GM12878 (cell line): ENCODE measurements around the gene LSM3. TPM values are rescaled to one million over a fixed set of nuclear protein-coding genes. Genes with fewer than 3 reads are reported as not detected.
A peak's percentile ranks its signal among the peaks of the same experiment; 100 is the strongest.

Source experiments
- BACH1 ChIP-seq: fragments of 450-650 bp; IDR thresholded peaks from 2 replicates; pipeline ENCODE4 v1.6.1; 2017; ENCODE audit warnings: mild to moderate bottlenecking, borderline replicate concordance
- BRCA1 ChIP-seq: IDR thresholded peaks from 2 replicates; pipeline ENCODE4 v1.6.1; 2011; ENCODE audit warnings: low read depth, low read length, improper control_type of control experiment
- CHD1 ChIP-seq: IDR thresholded peaks from 2 replicates; pipeline ENCODE4 v1.6.1; 2012; ENCODE audit warnings: low read depth, low read length, improper control_type of control experiment
- EZH2 ChIP-seq: IDR thresholded peaks from 2 replicates; pipeline ENCODE4 v1.6.1; 2012; ENCODE audit warnings: low read depth, mild to moderate bottlenecking, control low read depth, inconsistent platforms, low read length, borderline replicate concordance; ENCODE audit not compliant: control insufficient read depth
- FOXM1 ChIP-seq: IDR thresholded peaks from 2 replicates; pipeline ENCODE4 v1.6.1; 2012; ENCODE audit warnings: low read depth, mild to moderate bottlenecking, inconsistent platforms, low read length, moderate library complexity
- KLF5 ChIP-seq: fragments of 450-650 bp; IDR thresholded peaks from 2 replicates; pipeline ENCODE4 v1.6.1; 2014; ENCODE audit warnings: mild to moderate bottlenecking; ENCODE audit not compliant: partially characterized antibody
- LARP7 ChIP-seq: fragments of 450-650 bp; IDR thresholded peaks from 2 replicates; pipeline ENCODE4 v1.6.1; 2017; ENCODE audit warnings: mild to moderate bottlenecking
- MEF2B ChIP-seq: fragments of 450-650 bp; IDR thresholded peaks from 2 replicates; pipeline ENCODE4 v1.6.1; 2018; ENCODE audit warnings: mild to moderate bottlenecking, moderate library complexity; ENCODE audit not compliant: partially characterized antibody, poor library complexity, severe bottlenecking
- MYC ChIP-seq: IDR thresholded peaks from 2 replicates; pipeline ENCODE4 v1.6.1; 2011; ENCODE audit warnings: mild to moderate bottlenecking, low read length, moderate library complexity, inconsistent platforms; ENCODE audit not compliant: insufficient read depth, insufficient replicate concordance, insufficient read length, severe bottlenecking
- POLR2A ChIP-seq: IDR thresholded peaks from 2 replicates; pipeline ENCODE4 v1.6.1; 2011; ENCODE audit warnings: low read depth, mild to moderate bottlenecking, low read length
- RBBP5 ChIP-seq: fragments of 200-600 bp; sonication (generic); conservative IDR thresholded peaks from 2 replicates; pipeline ENCODE4 v1.6.1; 2016
- SIX5 ChIP-seq: IDR thresholded peaks from 2 replicates; pipeline ENCODE4 v1.6.1; 2011; ENCODE audit warnings: mild to moderate bottlenecking, low read depth, low read length, moderate library complexity; ENCODE audit not compliant: severe bottlenecking
- SMC3 ChIP-seq: IDR thresholded peaks from 2 replicates; pipeline ENCODE4 v1.6.1; 2011; ENCODE audit warnings: low read length, improper control_type of control experiment, borderline replicate concordance
- SP1 ChIP-seq: IDR thresholded peaks from one replicate; pipeline ENCODE4 v1.6.1; 2011; ENCODE audit warnings: low read depth, low read length
- STAT1 ChIP-seq: fragments of 450-650 bp; conservative IDR thresholded peaks from 2 replicates; pipeline ENCODE4 v1.6.1; 2014; ENCODE audit warnings: antibody characterized with exemption, mild to moderate bottlenecking
- TCF7 ChIP-seq: IDR thresholded peaks from 2 replicates; pipeline ENCODE4 v1.6.1; 2014; ENCODE audit warnings: antibody characterized with exemption, borderline replicate concordance
- ZNF274 ChIP-seq: IDR thresholded peaks from one replicate; pipeline ENCODE4 v1.8.0; 2011; ENCODE audit not compliant: insufficient read length, insufficient read depth
- ZNF622 ChIP-seq: fragments of 450-650 bp; IDR thresholded peaks from 2 replicates; pipeline ENCODE4 v1.6.1; 2017; ENCODE audit warnings: mild to moderate bottlenecking, inconsistent platforms
- polyA plus RNA-seq, 11 experiments: library from polyadenylated mRNA; depleted of rRNA in 4 of 11; unstranded in 6 of 11; stranded (reverse) in 5 of 11; fragments of >200 nt; fragmentation: Nextera tagmentation in 4 of 11; fragmentation: Illumina TruSeq in 1 of 11; extraction: Ambion mirVana in 4 of 11; extraction: Trizol in 1 of 11; gene quantifications; 1 replicate in 1 of 11; 2 replicates in 10 of 11; pipeline versions ENCODE4 v1.2.1 to v1.2.3, GENCODE V29; 2011 to 2016; ENCODE audit warnings: inconsistent platforms in 2 of 11, missing spikeins in 2 of 11, low read depth in 1 of 11
- total RNA-seq, 4 experiments: library from RNA; depleted of rRNA in 3 of 4; stranded (reverse); fragments of >200 nt in 3 of 4; fragmentation: Illumina TruSeq in 1 of 4; extraction: Trizol in 1 of 4; gene quantifications; 2 replicates each; pipeline versions ENCODE4 v1.2.1 to v1.2.3, GENCODE V29; 2013 to 2021
- TF ChIP-seq, protein P1 (sequence below): IDR thresholded peaks from 2 replicates; pipeline ENCODE4 v1.6.1; 2011; ENCODE audit warnings: borderline replicate concordance, low read depth, mild to moderate bottlenecking, moderate library complexity, low read length; ENCODE audit not compliant: insufficient read depth, poor library complexity, severe bottlenecking
- TF ChIP-seq, protein P2 (sequence below): fragments of 450-650 bp; IDR thresholded peaks from 2 replicates; pipeline ENCODE4 v1.6.1; 2017; ENCODE audit warnings: antibody characterized with exemption, mild to moderate bottlenecking, moderate library complexity
- TF ChIP-seq, protein P3 (sequence below): IDR thresholded peaks from 2 replicates; pipeline ENCODE4 v1.6.1; 2012; ENCODE audit warnings: low read depth, low read length, improper control_type of control experiment
- TF ChIP-seq, protein P4 (sequence below): fragments of 450-650 bp; IDR thresholded peaks from 2 replicates; pipeline ENCODE4 v1.6.1; 2017; ENCODE audit warnings: mild to moderate bottlenecking

The LSM3 gene
- total and polyA plus RNA-seq, 10 of the 15 experiments (the other 5 are each of a cell fraction or from before 2014, with no cell fraction given): 15.5 to 111 (median 29.1) TPM

DNA sequence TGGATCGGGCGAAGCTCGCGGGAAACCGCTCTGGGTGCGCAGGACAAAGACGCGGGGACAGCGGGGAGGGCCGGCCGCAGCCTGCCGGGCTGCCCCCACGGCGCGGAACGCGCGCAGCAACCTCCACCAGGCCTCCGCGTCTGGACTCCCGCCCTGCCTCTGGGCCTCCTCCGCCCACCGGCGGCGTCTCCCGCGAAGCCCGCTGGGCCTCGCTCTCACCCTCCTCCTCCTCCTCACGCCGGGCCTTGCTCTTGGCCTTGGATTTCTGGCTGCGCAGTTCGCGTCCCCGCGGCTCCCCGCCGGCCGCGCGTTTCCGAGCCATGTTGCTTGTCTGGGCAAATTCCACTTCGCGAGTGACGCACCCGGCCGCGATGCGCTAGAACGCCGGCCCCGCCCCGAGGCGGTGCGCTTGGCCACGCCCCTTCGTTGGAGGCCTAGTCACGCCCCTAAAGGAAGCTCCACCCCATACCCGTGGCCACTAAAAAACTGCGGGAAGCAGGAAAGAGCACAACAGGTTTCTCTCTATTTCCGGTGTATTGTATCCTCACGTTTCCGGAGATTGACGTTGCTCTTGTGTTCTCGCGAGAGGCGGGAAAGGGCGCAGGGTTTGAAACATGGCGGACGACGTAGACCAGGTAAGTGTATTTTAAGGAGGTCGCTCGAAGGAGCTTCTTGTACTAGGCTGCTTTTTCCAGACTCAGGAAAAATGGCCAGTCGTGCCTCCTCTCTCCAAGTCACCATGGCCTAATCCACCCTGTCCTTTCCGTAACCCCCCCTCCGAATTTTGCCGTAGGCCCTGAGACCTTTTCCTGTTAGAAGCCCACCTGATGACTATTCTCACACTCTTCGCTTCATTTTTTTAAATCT lies at the start of gene LSM3, which contains the start of gene XPC (continued):
- TF ChIP-seq, protein P1, sequence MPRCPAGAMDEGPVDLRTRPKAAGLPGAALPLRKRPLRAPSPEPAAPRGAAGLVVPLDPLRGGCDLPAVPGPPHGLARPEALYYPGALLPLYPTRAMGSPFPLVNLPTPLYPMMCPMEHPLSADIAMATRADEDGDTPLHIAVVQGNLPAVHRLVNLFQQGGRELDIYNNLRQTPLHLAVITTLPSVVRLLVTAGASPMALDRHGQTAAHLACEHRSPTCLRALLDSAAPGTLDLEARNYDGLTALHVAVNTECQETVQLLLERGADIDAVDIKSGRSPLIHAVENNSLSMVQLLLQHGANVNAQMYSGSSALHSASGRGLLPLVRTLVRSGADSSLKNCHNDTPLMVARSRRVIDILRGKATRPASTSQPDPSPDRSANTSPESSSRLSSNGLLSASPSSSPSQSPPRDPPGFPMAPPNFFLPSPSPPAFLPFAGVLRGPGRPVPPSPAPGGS: no peak
- TF ChIP-seq MYC (no peak), MEF2B (peak; percentile 2), KLF5 (peak; percentile 32), RBBP5 (no peak), STAT1 (no peak), BRCA1 (peak; percentile 96), CHD1 (no peak), ZNF274 (no peak), ZNF622 (no peak), POLR2A (peak; percentile 98), TCF7 (no peak), SIX5 (no peak), FOXM1 (no peak), SP1 (no peak), BACH1 (peak; percentile 93), EZH2 (no peak), LARP7 (peak; percentile 97), SMC3 (no peak)
- TF ChIP-seq, protein P2, sequence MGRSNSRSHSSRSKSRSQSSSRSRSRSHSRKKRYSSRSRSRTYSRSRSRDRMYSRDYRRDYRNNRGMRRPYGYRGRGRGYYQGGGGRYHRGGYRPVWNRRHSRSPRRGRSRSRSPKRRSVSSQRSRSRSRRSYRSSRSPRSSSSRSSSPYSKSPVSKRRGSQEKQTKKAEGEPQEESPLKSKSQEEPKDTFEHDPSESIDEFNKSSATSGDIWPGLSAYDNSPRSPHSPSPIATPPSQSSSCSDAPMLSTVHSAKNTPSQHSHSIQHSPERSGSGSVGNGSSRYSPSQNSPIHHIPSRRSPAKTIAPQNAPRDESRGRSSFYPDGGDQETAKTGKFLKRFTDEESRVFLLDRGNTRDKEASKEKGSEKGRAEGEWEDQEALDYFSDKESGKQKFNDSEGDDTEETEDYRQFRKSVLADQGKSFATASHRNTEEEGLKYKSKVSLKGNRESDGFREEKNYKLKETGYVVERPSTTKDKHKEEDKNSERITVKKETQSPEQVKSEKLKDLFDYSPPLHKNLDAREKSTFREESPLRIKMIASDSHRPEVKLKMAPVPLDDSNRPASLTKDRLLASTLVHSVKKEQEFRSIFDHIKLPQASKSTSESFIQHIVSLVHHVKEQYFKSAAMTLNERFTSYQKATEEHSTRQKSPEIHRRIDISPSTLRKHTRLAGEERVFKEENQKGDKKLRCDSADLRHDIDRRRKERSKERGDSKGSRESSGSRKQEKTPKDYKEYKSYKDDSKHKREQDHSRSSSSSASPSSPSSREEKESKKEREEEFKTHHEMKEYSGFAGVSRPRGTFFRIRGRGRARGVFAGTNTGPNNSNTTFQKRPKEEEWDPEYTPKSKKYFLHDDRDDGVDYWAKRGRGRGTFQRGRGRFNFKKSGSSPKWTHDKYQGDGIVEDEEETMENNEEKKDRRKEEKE: no peak
- TF ChIP-seq, protein P3, sequence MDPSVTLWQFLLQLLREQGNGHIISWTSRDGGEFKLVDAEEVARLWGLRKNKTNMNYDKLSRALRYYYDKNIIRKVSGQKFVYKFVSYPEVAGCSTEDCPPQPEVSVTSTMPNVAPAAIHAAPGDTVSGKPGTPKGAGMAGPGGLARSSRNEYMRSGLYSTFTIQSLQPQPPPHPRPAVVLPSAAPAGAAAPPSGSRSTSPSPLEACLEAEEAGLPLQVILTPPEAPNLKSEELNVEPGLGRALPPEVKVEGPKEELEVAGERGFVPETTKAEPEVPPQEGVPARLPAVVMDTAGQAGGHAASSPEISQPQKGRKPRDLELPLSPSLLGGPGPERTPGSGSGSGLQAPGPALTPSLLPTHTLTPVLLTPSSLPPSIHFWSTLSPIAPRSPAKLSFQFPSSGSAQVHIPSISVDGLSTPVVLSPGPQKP: peak; percentile 43; the same call in 1 of the 2 replicates
- TF ChIP-seq, protein P4, sequence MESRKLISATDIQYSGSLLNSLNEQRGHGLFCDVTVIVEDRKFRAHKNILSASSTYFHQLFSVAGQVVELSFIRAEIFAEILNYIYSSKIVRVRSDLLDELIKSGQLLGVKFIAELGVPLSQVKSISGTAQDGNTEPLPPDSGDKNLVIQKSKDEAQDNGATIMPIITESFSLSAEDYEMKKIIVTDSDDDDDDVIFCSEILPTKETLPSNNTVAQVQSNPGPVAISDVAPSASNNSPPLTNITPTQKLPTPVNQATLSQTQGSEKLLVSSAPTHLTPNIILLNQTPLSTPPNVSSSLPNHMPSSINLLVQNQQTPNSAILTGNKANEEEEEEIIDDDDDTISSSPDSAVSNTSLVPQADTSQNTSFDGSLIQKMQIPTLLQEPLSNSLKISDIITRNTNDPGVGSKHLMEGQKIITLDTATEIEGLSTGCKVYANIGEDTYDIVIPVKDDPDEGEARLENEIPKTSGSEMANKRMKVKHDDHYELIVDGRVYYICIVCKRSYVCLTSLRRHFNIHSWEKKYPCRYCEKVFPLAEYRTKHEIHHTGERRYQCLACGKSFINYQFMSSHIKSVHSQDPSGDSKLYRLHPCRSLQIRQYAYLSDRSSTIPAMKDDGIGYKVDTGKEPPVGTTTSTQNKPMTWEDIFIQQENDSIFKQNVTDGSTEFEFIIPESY: no peak
